Measurements from ENCODE around the gene LCP1.
A peak's percentile ranks its signal among the peaks of the same experiment; 100 is the strongest.
"Not testable (repeated sequence)": the region's sequence is repeated elsewhere in the genome, so short reads cannot be mapped to it uniquely, and the experiment has no call there.

The LCP1 gene

GRCh38 chr13:46181377-46181839 is 569 bp downstream of the LCP1 start:
- no peak for DNase-seq (ENCODE audit: low read depth)

- DNase-seq (ENCODE audit: low read depth), result no peak
Observed at GRCh38 chr13:46179969-46180763, 1.8 kb downstream of the LCP1 start.

- peak; percentile 63 for DNase-seq (ENCODE audit: low read depth)
Observed at GRCh38 chr13:46179491-46179908, 2.5 kb downstream of the LCP1 start.

- DNase-seq (ENCODE audit: low read depth), result no peak
Observed at GRCh38 chr13:46178821-46179220, 3.2 kb downstream of the LCP1 start.

- no peak for DNase-seq (ENCODE audit: low read depth)
Observed at GRCh38 chr13:46178143-46178542, 3.8 kb downstream of the LCP1 start.

- no peak for DNase-seq (ENCODE audit: low read depth)
Observed at GRCh38 chr13:46176756-46177155, 5.2 kb downstream of the LCP1 start.

GRCh38 chr13:46173656-46174055 is 8.3 kb downstream of the LCP1 start:
- no peak for DNase-seq (ENCODE audit: low read depth)

GRCh38 chr13:46172531-46172991 is 9.4 kb downstream of the LCP1 start:
- DNase-seq (ENCODE audit: low read depth), result no peak

GRCh38 chr13:46171739-46172138 is 10.2 kb downstream of the LCP1 start:
- no peak for DNase-seq (ENCODE audit: low read depth)

- DNase-seq (ENCODE audit: low read depth), result no peak
Observed at GRCh38 chr13:46171217-46171616, 10.8 kb downstream of the LCP1 start.

GRCh38 chr13:46170687-46171086 is 11.3 kb downstream of the LCP1 start:
- no peak for DNase-seq (ENCODE audit: low read depth)

- DNase-seq (ENCODE audit: low read depth), result no peak
Observed at GRCh38 chr13:46170268-46170667, 11.7 kb downstream of the LCP1 start.

- no peak for DNase-seq (ENCODE audit: low read depth)
Observed at GRCh38 chr13:46169758-46170157, 12.2 kb downstream of the LCP1 start.

GRCh38 chr13:46168783-46169182 is 13.2 kb downstream of the LCP1 start:
- no peak for DNase-seq (ENCODE audit: low read depth)

GRCh38 chr13:46168341-46168740 is 13.6 kb downstream of the LCP1 start:
- DNase-seq (ENCODE audit: low read depth), result no peak

- no peak for DNase-seq (ENCODE audit: low read depth)
Observed at GRCh38 chr13:46166947-46167610, 14.9 kb downstream of the LCP1 start.

- DNase-seq (ENCODE audit: low read depth), result no peak
Observed at GRCh38 chr13:46166224-46166584, 15.8 kb downstream of the LCP1 start.

- no peak for DNase-seq (ENCODE audit: low read depth)
Observed at GRCh38 chr13:46165485-46166223, 16.3 kb downstream of the LCP1 start.

GRCh38 chr13:46164661-46165060 is 17.3 kb downstream of the LCP1 start:
- no peak for DNase-seq (ENCODE audit: low read depth)

GRCh38 chr13:46162741-46163140 is 19.2 kb downstream of the LCP1 start:
- not testable (repeated sequence) for DNase-seq (ENCODE audit: low read depth)

- no peak for DNase-seq (ENCODE audit: low read depth)
Observed at GRCh38 chr13:46160471-46161066, 21.4 kb downstream of the LCP1 start.

GRCh38 chr13:46160065-46160464 is 21.9 kb downstream of the LCP1 start:
- DNase-seq (ENCODE audit: low read depth), result no peak

Measured in stimulated activated CD8-positive, alpha-beta memory T cell treated with anti-CD3 and anti-CD28 coated beads, Interleukin-12 subunit alpha, Interleukin-12 subunit beta, amount 100 ng/mL, for 1 hour (primary cell).